NCI-H146 (cell line): ENCODE results near the gene KLRK1.
"Not testable (repeated sequence)": the region's sequence is repeated elsewhere in the genome, so short reads cannot be mapped to it uniquely, and the experiment has no call there.

Source experiments
- DNase-seq: peaks from one replicate; lab custom pipeline; 2025; lab: John Stamatoyannopoulos, UW

The KLRK1 gene

GRCh38 chr12:10388624-10389413 is 1.0 kb downstream of the KLRK1 start:
- DNase-seq: no peak

GRCh38 chr12:10387498-10387897 is 2.3 kb downstream of the KLRK1 start:
- not testable (repeated sequence) for DNase-seq

GRCh38 chr12:10386857-10387256 is 3.0 kb downstream of the KLRK1 start:
- DNase-seq: no peak

GRCh38 chr12:10385166-10385613 is 4.7 kb downstream of the KLRK1 start:
- no peak for DNase-seq

- no peak for DNase-seq
Measured at GRCh38 chr12:10384191-10384590, 5.7 kb downstream of the KLRK1 start.

GRCh38 chr12:10381928-10382628 is 7.8 kb downstream of the KLRK1 start:
- no peak for DNase-seq

GRCh38 chr12:10378737-10379136 is 11.1 kb downstream of the KLRK1 start:
- not testable (repeated sequence) for DNase-seq

GRCh38 chr12:10374624-10375018 is 15.2 kb downstream of the KLRK1 start:
- no peak for DNase-seq

GRCh38 chr12:10372559-10372958 is 17.3 kb downstream of the KLRK1 start:
- peak; percentile 42 for DNase-seq

- DNase-seq: not testable (repeated sequence)
Measured at GRCh38 chr12:10371893-10372535, 17.8 kb downstream of the KLRK1 start.

- DNase-seq: no peak
Measured at GRCh38 chr12:10369557-10370415, 20.1 kb downstream of the KLRK1 start.

- DNase-seq: no peak
Measured at GRCh38 chr12:10368206-10369171, 21.4 kb downstream of the KLRK1 start.

- DNase-seq: not testable (repeated sequence)
Measured at GRCh38 chr12:10367714-10368113, 22.1 kb downstream of the KLRK1 start.

GRCh38 chr12:10366875-10367274 is 23.0 kb downstream of the KLRK1 start:
- peak; percentile 71 for DNase-seq

- DNase-seq: peak; percentile 69
Measured at GRCh38 chr12:10365696-10366405, 24.0 kb downstream of the KLRK1 start.

- DNase-seq: peak; percentile 95
Measured at GRCh38 chr12:10364815-10365622, 24.8 kb downstream of the KLRK1 start.

GRCh38 chr12:10363914-10364814 is 25.7 kb downstream of the KLRK1 start:
- peak; percentile 86 for DNase-seq

- peak; percentile 70 for DNase-seq
Measured at GRCh38 chr12:10363658-10363913, 26.3 kb downstream of the KLRK1 start.
